NCI-H2196 (cell line): ENCODE data around the gene SLC9C1.

ENCODE experiments used
- DNase-seq: peaks from one replicate; lab custom pipeline; 2025; ENCODE audit not compliant: unreplicated experiment; lab: John Stamatoyannopoulos, UW

SLC9C1 gene

DNA sequence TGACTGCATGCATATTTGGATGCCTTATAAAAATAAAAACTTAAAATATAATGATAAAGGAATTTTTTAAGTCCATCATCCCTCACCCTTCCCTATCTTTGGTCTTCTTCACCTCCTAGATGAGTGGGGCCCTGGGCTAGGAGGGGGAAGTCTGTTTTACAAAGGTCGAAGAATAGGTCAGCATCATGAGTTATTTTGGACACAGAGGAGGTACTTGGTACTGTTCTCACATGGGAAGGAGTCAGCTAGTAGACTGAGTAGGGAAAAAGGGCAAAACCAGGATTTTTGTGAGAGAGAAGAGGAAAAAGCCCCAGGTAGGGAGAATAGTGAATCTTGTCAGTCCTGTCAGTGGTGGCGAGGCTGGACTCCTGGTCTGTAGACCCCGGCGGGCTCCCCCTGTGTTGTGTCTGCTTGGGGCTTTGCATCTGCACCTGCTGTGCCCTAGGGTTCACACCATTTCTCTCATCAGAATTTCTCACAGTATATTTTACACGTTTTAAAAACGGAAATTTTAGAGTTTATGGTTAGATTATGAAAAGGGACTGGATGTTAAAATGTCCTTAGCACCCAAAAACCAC, 178.1 kb downstream of the SLC9C1 start:
- no peak for DNase-seq

DNA sequence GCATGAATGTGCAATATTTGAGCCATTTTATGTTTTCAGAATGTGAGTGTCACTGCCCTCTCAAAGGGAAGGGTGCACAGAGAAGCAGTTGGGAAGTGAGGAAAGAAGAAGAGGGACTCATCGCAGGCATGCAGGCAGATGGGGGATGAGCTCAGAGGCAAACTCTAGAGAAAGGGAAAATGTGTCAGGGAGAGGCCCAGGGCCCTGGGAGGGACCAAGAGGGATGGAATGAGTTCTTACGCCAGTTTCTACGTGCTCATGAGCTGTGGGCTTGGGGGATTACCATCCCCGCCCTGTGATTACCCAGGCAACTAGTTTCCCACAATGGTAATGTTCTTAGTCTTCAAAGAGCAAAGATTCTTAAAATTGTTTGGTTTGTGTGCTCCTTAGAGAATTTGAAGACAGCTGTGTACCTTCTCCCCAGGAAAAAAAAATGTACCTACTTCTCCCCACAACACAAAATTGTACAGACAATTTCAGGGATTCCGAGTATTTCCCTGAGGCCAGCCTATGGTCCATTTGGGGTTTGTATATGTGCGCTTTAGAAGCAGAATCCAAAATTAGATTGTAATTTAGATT, 178.8 kb downstream of the SLC9C1 start:
- no peak for DNase-seq

DNA sequence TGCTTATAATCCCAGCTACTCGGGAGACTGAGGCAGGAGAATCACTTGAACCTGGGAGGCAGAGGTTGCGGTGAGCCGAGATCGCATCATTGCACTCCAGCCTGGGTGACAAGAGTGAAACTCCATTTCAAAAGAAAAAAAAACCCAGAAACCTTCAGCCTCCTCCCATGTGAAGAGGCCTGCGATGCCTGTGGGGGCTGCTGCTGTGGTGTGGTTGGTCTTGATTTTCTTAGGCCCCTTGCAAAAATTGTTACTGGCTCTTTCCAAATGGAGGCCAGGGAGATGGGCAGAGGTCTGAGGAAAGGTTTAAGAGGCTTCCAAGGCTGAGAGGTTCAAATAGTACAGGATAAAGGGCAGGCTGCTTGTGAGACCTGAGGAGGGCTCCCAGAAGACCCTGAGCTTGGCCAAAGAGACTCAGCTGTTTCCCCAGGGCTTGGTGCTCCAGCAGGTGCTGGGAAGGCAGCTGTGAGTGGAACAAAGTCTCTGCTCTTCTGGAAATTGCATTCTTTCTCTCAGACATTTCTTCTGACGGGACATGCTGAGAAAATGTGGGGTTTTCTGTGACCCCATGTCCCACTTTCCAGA, 179.3 kb downstream of the SLC9C1 start:
- DNase-seq, result no peak

DNA sequence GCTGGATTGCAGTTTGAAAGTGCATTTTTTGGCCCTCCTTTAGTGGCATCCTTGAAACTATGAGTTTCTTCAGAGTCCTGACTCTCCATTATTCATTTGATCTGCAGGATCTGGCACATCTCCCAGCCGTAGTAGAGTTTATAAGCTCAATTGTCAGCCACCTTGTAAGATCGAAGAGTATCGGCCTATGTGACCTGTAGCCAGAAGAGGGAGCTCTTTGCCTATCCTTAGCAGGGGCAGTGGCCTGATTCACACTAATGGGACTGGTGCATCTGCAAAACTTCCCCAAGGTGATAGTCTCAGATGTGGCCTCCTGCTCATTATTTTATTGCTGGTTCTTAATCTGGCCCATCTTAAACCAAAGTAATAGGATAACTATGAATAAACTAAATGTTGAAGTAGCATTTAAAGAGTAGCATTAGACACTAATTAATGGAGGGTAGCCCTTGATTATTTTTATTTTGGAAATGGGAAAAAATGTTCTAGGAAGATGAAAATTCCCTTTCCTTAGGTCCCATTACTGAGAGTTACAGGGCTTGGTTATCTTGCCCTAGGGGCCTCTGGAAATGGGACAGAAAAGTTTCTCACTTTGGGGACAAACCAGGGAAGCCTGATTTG, 182.1 kb downstream of the SLC9C1 start:
- DNase-seq, result peak; percentile 86

DNA sequence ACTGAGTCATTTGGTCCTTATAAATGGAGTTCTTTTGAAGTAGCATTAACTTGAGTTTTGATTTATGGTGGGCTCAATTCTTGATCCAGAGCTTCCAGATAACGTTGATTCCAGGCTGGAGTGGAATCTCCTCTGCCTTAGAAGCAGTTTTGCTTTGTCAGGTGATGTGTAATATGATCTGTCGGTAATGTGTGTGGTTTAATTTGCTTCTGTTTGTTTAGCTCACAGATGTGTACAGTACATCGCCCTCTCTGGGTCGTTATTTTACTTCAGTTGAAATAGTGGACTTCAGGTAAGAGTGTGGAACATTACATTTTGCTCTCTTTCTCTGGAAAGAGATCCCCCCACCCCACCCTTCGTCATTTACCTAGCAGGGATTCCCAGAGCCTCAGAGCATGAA, 184.7 kb downstream of the SLC9C1 start:
- peak; percentile 52 for DNase-seq

DNA sequence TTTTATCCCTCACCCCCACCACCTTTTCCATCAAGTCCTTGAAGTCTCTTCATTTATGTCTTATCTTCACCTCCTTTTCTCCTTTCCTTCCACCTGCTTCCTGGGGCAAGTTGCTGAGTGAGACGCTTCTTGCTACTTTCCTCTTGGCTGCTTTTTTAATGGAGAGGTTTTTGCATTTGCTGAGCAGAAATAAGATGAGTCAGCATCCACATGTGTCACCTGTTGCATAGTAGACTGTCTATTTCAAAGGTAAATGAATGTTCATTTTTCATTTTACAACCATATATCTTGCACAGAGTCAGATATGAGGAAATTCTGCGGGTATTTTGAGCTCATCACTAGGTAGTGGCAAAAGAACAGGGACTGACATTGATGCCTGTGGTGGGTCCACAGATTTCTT, 189.2 kb downstream of the SLC9C1 start:
- no peak for DNase-seq

DNA sequence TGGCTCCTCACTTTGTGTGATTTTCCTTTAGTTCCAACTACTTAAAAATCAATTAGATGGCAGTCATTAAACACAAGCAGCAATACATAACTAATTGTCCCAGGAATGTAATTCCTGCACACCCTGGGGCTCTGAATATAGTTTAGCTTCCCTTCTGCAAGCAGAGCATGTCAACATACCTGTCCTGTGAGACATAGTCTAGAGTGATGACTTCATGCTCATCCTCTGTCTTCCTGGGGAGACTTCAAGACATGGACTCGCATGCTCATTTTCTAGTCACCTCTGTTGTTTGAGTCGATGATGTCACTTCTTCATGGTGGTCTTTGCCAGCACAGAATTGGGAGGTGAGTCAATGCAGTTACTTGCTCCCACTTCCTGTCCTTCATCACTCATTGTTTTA, 192.1 kb downstream of the SLC9C1 start:
- no peak for DNase-seq

DNA sequence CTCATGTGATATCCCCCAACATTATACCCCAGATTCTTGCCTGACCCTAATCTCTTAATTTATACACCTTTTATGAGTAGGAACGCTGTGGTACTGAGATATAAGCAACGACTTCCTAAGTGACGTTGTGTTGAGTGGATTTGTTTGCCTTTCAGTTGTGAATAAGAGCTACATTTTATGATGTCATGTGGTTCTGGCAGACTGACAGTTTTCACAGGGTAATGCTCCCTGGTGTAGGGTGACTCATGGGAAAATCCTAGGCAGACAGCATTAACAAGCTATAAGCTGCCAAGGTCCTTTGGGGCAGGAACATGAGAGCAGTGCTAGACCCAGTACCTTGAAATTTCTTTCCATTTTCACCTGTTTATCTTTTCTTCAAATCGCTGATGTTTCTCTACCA, 196.6 kb downstream of the SLC9C1 start:
- DNase-seq, result peak; percentile 94

DNA sequence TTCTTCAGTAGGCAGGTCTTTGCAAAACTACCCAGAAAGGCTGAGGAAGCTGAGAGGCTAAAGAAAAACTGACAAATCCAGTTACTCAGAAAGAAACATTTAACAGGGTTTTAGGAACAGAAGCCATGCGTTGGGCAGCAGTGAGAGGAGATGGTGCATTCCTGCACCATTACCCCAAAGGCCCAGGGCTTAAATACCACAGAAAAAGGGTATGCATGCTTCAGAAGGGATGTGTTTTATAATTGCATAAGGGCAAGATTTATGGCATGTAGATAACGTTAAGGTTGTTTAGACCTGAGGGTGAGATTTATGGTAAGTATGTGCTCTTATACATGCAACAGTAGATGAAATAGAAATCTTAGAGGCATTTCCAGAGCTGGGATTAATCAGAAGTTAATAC, 197.8 kb downstream of the SLC9C1 start:
- no peak for DNase-seq

DNA sequence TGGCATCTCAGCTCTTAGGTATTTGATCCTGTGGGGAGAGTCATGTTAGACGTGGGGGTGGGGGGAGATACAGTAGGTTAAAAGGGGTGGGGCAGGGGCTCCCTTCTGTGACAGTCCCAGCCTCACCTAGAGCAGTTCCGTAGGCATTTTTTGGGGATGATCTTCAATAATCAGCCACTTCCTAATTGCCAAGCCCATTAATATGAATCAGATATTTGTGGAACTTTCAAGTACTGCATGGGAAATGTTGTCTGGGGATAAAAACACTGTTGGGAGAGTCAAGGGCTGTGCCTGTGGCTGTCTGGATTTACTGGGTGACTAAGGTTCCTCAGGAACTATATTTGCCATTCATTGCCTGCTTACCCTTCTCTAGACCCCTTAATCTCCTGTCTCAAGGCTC, 198.3 kb downstream of the SLC9C1 start:
- no peak for DNase-seq

DNA sequence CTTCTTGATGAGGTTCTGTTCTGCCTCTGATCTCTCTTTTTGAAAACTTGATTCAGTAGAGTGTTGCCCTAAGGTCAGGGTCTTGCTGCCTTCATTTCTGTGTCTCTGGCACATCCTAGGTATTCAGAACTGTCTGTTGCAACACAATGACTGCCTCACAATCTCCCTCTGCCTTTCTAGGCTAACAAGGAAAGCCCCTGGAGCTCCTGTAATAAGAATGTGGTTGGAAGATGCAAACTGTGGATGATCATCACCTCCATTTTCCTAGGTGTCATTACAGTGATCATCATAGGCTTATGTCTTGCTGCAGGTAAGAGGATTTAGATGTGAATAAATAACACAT, 200.9 kb downstream of the SLC9C1 start:
- DNase-seq, result no peak

DNA sequence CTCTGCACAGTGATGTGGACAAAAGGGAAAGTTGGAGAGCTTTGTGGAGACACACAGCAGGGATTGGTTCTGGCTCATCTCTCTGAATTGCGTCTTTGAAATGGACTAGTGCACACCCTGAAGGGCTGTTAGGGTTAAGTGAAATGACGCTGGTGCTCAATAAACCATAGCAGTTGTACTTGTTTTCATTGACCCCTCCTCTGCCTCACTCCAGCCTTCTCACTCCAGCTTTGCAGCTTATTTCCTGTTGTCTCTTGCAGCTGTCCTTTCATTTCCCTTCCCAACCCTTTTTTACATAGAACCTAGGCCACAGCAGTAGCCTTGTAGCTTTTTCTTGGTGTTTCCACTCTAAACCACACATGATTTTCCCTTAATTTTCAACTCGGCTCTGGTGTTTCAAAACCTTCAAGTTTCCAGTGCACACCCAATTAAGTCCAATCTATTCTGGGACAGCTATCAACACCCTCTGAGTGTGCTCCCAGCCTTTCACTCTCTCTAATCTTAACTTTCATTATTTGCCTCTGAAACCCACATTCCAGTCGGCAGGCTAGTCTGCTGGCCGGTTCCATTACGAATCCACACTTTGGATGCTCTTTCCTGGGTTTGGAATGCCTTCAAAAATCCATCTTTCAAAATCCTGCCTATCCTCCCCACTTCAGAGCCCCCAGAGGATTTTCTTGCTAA, 201.4 kb downstream of the SLC9C1 start:
- peak; percentile 38 for DNase-seq

DNA sequence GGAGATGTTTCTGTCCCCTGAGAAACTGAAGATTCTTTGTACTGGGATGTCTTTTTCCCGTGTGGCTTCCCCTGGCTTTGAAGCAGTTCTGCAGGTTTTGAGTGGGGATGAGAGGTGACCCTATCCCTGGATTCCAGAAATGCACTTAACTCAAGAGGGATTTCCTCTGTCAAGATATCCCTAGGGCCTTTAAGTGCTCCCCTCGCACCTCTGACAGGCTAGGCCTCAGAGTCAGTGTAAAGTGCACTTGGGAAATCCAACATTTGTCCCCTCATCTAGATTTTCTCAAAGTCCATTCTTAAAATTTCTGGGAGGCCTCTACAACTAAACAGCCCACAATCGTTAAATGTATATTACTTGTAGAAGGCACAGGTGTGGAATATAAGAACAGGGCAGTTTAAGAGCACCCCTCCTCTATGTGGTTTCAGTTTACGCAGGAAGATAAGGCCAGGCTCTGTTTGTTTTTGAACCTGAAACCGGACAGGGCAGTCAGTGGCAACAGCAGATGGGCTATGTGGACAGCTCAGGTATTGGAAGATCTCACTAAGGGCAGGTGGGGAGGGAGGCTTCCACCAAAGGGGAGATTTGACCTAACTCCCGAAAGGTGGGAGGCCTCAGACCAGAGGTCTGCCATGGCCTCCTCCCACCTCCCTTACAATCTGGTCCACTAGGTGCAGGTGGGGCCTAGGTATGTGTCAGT, 203.0 kb downstream of the SLC9C1 start:
- DNase-seq, result peak; percentile 74
